ENCODE data around the gene ASRGL1.

DNA sequence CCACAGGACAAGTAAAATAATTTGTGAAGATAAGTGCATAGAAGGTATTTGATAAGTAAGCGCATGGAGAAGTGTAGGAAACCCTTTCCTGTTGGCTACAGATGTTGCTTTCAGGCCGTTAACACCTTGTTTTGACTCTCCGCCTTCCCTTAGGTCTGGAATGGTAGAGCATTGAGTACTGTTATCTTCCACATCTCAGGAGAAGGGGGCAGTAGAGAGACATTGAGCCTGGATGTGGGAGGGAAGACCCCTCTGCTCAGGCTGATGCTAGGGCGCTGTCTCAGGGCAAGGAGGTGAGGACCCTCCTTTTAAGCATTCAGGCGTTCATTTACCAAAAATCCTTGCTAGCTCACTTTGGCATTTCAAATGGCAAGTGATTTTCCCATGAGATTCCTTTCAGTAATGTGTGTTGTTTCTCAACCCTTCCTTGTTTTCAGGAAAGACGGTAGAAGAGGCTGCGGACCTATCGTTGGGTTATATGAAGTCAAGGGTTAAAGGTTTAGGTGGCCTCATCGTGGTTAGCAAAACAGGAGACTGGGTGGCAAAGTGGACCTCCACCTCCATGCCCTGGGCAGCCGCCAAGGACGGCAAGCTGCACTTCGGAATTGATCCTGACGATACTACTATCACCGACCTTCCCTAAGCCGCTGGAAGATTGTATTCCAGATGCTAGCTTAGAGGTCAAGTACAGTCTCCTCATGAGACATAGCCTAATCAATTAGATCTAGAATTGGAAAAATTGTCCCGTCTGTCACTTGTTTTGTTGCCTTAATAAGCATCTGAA, 54.6 kb downstream of the ASRGL1 start:
- TF ChIP-seq ELF4 (IDR thresholded peaks at IDR 0.05) (no peak), FOXK2 (IDR thresholded peaks at IDR 0.05) (no peak), LEF1 (IDR thresholded peaks at IDR 0.05; ENCODE audit: borderline replicate concordance) (no peak), TARDBP (IDR thresholded peaks at IDR 0.05) (no peak), FOXA1 (IDR thresholded peaks at IDR 0.05) (no peak), FOXM1 (IDR thresholded peaks at IDR 0.05; ENCODE audit: borderline replicate concordance) (no peak), ARNT (IDR thresholded peaks at IDR 0.05) (no peak), NFRKB (IDR thresholded peaks at IDR 0.05) (no peak), SP1 (IDR thresholded peaks at IDR 0.05) (no peak), SUZ12 (IDR thresholded peaks at IDR 0.05) (no peak)
